Hematopoietic multipotent progenitor cell treated with erythropoietin and hydrocortisone succinate and interleukin-3 and kit ligand, for 8 days (in vitro differentiated cells): ENCODE data around the gene PRRX2.

Source experiments
- DNase-seq: peaks from one replicate; pipeline ENCODE4 v3.0.0-alpha.2; 2015

PRRX2 gene

DNA sequence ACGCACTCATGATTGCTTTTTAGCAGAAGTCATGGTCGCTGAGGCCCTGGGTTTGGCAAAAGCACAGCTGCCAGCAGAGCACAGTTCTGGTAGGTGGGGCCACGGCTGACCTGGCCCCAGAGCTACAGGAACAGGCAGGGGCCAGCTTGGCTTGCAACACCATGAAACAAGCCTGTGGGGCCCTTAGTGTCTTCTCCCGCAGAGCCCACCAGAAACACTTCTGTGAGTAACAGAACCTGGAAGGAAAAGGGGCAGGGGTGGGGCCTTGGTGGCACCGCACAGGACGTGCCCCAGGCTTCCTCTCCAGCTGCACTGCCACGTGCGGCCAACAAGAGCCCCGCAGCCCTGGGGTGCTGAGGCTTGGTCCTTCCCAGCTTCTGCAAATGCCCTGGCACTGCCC, 28.3 kb upstream of the PRRX2 start:
- DNase-seq = peak; percentile 9

DNA sequence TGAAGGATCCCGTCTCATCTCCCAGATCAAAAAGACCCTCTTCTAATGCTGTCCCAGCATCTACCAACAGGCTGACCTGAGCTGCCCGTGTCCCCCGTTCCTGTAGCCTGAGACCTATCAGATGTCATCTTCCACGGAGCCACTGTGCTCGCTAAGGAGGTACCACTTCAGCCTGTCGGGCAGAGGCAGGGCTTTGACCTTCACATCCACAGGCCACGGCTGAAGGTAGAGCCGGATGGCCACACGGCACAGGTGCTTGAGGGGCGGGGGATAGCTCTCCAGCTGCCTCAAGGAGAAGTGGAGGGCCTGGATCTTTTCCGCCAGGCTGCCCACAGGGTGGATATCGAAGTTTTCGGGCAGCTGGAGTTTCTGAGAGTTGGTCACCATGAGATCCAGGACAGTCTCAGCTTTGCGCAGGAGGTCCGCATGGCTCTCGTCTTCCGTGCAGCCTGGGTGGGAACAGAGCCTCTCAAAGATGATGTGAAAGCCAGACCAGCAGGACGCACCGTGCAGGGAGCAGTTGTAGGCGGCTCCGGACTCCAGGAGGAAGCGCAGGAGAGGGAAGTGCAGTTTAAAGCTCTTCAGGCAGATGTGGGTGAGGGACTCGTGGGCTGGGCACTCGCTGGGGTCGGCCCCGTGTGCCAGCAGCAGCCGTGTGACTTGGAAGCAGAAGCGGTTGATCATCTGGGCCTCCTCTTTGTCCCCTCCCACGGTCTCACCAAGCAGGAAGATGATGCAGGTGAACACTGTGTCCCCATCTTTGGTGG, 27.6 kb upstream of the PRRX2 start:
- no peak for DNase-seq

DNA sequence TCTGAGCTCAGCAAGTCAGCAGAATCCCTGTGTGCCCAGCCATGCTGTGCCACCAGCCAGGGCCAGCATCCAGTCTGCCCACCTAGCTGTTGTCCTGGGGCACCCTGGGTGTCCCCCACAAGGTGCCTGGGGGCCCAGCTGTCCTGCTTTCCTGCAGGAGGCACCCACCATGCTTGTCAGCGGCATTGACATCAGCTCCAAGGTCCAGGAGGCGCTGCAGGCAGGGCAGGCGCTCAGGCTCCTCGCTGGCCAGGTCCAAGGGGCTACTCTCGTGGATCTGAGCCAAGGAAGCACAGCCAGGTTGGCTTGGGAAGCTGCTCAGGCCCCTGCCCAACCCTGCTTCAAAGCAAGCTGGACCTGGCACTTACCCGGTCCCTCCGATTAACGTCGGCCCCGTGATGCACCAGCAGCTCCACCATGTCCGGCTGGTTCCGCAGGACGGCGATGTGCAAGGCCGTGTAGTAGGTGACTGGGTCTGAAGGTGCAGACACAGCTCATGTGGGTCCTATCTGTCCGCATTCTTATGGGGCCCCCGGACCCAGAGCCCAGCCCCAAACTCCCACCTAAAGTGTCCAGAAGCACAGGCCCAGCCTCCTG, 26.3 kb upstream of the PRRX2 start:
- DNase-seq = no peak

- no peak for DNase-seq
These were observed 25.7 kb upstream of the PRRX2 start for GRCh38 chr9:129639756-129640085.

GRCh38 chr9:129640086-129640870, 25.2 kb upstream of the PRRX2 start:
- DNase-seq = no peak

DNA sequence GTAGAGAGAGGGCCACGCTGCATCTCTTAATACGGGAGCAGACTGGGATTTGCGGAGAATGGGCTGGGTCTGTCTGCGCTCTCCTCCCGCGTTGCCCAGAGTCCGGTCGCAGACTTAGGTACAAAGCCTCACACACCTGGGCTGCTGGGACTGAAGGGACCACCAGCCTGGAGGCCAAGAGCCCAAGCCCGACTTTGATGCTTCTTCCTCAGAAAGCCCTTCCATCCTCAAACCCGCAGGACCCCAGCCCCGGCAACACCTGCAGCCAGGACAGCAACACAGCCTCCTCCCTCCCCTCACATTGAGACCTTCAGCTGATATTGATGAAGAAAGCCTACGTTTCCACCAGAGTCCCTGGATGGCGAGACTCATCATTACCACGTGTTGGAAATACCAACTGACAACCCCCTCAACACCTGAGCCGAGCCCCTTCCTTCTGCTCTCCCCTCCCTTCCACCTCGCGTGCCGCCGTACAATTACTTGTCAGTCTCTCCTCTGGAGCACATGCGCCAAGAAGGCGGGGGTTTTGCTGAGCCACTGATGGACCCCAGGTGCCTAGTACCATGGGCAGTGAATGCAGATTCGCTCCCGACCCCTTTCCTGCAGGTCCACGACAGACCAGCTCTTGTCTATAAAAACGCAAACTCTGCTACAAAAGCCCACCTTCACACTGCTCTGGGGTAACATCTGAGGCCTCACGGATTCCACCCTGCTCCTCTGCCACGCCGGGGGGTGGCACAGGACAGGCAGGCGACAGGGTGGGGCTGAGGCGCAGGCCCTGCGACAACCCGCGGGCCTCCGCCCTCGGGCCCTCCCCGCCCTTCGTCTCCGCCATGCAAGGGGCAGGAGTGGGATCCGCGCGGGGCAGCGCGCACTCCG, 24.3 kb upstream of the PRRX2 start:
- DNase-seq = peak; percentile 58

DNA sequence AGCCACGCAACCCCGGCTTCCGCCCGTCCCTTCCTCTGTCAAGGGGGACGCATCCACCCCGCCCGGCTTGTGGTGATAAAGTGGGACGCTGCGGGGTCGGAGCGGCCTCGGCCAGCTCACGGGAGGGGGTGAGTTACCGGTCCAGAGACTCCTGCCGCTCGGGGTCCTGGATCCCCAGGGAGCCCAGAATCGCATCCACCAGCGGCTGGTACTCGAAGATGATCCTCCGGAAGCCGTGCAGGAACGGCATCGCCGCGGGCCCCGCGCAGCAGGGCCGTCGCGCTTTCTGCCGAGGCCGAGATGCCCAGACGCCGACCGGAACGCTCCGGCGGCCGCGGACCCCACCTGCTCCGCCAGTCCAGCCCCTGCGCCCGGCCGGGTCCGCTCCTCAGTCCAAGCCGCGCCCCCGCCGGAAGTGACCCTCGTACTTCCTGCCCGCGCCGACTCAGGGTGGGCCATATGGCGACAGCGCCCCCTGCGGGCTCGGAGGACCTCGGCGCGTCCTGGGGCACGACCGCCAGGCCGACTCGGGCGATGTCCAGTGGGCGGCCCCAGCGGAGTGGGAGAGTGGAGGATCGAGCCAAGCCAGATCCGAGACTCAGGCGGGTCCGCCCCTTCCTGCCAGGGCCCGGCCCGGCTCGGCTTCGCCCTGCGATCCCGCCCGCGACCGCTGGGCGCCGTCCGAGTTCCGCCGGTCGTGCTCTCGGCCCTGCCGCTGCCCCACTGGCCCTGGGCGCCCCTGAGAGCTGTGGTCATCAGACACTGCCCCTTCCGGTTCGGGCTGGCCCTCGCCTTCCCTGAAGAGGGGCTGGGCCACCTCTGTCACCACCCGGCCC, 23.5 kb upstream of the PRRX2 start, which contains the start of gene ASB6:
TSS of gene ASB6 (minus strand) at position 402 of the 836 bp plus-strand sequence. CDS start at position 250, 152 bp downstream.
- peak; percentile 95 for DNase-seq

GRCh38 chr9:129643706-129644105, 21.7 kb upstream of the PRRX2 start:
- DNase-seq = no peak

DNA sequence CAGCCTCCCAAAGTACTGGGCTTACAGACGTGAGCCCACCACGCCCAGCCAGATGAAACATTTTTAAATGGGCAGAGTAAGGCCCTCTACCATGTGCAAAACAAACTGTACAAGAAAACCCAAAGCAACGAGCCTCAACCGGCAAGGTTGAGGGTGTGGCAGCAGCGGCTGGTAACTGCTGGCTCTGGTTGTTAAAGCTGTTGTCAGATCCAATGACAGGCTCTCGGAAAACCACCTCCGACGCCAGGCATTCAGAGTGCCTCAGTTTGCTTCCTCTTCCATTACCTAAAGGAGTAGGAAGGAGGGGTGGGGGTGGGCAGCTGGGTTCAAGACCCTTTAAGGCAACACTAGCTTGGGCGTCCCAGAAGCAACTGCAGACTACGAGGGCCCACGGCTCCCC, 21.1 kb upstream of the PRRX2 start:
- no peak for DNase-seq

- DNase-seq = no peak
These were observed 20.5 kb upstream of the PRRX2 start for GRCh38 chr9:129644902-129645301.

GRCh38 chr9:129646252-129646651, 19.2 kb upstream of the PRRX2 start:
- DNase-seq = no peak

DNA sequence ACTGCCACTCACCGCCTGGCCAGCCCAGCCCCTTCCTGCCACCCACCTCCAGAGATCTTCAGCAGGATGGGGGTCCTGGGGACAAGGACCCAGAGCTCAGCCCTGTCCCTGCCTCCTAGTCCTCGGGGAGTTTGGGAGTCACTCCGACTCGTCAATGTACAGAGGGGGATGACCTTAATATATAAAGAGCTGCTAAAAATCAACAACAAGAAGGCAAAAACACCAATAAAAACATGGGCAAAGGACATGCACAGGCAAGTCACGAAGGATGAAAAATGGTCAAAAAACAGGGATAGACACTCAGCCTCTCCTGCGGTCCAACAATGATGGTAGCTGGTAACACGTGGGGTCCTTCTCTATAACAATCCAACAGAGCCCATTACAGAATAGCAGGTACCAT, 18.8 kb upstream of the PRRX2 start:
- DNase-seq = no peak

- no peak for DNase-seq
These were observed 17.8 kb upstream of the PRRX2 start for GRCh38 chr9:129647635-129648034.

GRCh38 chr9:129648092-129648763, 17.2 kb upstream of the PRRX2 start:
- no peak for DNase-seq

GRCh38 chr9:129648764-129649115, 16.7 kb upstream of the PRRX2 start:
- DNase-seq = no peak

DNA sequence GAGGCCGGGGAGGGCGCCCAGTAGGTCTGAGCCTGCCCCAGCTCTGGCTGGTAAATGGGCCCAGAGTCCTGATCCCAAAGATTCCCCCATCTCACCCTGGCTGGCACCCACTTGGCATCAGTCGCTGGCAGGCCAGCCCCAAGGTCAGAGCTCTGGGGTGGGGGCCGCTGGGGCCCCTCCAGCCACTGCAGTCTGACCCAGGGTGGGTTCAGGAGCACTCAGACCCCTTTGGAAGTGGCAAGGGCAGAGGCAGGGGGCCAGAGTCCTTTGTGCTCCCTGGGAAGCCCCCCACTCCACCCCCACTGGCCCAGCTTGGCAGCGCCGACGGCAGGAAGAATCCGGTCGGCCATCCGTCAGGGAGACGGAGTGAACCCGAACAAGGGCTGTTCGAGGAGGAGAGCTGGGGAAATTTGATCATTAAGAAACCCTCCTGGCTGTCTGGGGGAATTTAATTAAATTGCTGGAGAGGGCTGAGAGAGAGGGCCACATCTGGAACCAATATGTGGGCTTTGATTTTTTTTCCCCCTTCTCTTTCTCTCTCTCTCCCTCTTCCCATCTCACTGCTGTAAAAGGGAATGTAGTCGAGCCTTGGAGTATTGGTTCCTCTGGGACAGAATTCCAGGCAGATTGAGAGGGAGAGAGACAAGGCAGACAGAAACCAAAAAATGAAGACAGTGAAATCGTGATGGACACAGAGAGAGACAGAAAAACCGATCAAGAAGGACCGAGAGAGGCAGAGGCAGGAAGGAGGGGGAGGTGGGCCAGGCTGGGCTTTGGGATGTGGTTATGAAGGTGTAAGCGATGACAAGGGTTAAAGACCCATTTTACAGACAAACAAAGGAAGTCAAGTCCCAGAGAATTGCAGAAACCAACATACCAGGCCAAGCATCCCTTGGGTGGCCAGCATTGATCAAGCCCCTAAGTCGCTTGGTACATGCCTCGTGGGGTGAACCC, 15.4 kb upstream of the PRRX2 start:
- no peak for DNase-seq

GRCh38 chr9:129650680-129651235, 14.7 kb upstream of the PRRX2 start:
- DNase-seq = no peak

DNA sequence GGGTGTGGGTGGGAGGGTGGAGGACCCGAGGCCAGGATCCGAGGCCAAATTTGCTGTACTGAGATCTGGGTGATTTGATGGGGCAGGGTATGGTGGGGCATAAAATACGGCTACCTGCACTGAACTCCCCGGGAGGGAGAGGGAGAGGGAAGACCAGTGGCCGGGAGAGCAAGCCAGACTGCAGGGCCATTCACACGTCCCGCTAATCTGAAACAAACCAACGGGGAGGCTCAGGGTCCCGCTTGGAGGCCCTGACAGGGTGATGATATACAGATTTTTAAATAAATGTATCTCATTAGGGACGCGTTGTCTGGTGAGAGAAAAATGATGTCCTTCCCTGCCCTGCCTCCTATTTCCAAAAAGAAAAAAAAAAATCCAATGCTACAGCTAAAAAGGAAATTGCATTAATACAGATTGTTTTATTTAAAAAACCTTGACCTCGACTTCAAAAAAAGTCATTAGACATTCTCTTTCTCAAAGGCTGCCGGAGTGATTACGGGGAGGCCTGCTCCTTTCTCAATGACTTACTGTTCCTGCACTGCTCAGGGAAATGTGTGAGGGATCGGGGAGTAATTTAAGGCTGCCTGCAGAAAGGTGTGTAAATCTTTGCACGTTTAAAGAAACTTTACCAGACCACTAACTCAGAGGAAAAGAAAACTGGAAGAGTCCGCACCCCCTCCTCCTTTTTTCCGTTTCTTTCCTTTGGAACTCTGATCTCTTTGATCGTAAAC, 11.5 kb upstream of the PRRX2 start:
- no peak for DNase-seq

DNA sequence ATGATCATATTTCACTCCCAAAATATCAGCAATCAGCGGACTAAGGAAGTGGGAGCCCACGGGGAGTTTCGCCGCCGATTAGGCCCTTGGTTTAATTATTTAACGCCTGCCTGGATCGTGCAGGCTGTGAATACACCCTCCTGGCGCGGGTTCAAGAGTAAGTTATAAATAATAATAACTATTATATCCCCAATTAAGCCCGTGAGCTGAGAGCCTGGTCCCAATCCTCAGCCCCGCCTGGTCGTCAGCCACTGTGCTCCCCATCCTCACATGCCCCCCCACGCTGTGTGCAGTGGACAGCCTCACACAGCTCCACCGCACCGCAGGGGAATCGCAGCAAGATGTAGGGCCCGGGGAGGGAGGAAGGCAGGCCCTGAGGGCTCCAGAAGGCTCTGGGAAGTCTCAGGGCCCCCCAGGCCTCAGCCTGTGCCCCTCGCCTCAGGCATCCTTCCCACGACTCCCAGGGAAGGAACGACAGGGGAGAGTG, 10.8 kb upstream of the PRRX2 start:
- no peak for DNase-seq
